Measurements from ENCODE around the gene LILRA6. TPM values are rescaled to one million over a fixed set of nuclear protein-coding genes. Genes with fewer than 3 reads are reported as not detected.
A peak's percentile ranks its signal among the peaks of the same experiment; 100 is the strongest.

Gene LILRA6
- total and polyA plus RNA-seq, 4 donors: 5.3 to 91.7 (median 16.4) TPM

DNA sequence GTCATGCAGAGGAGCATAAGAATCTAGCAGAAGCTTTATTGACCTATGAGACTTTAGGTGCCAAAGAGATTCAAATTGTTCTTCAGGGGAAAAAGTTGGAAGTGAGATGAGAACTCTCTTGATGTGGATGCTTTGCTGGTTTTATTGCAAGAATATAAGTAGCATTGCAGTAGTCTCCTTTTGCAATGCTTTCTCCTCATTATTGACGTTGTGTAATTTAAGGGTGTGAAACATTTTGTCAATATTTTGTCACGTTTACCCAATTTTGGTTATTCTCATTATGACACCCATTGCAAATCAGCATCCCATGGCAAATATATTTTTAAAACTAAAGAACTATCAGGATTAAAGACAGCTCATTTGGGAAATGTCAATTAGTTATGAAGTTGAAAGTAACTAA lies 26.3 kb upstream of the LILRA6 start:
- ATAC-seq (ENCODE audit: insufficient read depth, low FRiP score) (no peak), DNase-seq (no peak)
- no peaks in the 10 kb centered on the region for H3K4me1 ChIP-seq (ENCODE audit: control insufficient read depth in 5 of 5, insufficient read depth in 5 of 5, low read length in 5 of 5)
- H3K27me3 ChIP-seq (ENCODE audit: control insufficient read depth in 3 of 3, insufficient read depth in 3 of 3, low read length in 2 of 3): peaks cover 0 to 9% (median 0%) of the 10 kb centered on the region in 3 donors
- H3K9me3 ChIP-seq (ENCODE audit: control insufficient read depth in 4 of 4, insufficient read depth in 3 of 4, low read length in 3 of 4): no peaks in the 10 kb centered on the region
- H3K27ac ChIP-seq (ENCODE audit: low read depth in 1 of 2, low read length in 1 of 2): no peak overlapping the region
- TF ChIP-seq, protein P1, sequence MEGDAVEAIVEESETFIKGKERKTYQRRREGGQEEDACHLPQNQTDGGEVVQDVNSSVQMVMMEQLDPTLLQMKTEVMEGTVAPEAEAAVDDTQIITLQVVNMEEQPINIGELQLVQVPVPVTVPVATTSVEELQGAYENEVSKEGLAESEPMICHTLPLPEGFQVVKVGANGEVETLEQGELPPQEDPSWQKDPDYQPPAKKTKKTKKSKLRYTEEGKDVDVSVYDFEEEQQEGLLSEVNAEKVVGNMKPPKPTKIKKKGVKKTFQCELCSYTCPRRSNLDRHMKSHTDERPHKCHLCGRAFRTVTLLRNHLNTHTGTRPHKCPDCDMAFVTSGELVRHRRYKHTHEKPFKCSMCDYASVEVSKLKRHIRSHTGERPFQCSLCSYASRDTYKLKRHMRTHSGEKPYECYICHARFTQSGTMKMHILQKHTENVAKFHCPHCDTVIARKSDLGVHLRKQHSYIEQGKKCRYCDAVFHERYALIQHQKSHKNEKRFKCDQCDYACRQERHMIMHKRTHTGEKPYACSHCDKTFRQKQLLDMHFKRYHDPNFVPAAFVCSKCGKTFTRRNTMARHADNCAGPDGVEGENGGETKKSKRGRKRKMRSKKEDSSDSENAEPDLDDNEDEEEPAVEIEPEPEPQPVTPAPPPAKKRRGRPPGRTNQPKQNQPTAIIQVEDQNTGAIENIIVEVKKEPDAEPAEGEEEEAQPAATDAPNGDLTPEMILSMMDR (IDR thresholded peaks at IDR 0.05; ENCODE audit: control extremely low read depth, extremely low read depth): no peak
- WGBS, 2 donors: 25 to 50% methylated on average over 2 of the region's 2 CpGs
- H3K36me3 ChIP-seq (ENCODE audit: control insufficient read depth in 4 of 4, insufficient read depth in 4 of 4, low read length in 4 of 4): no peaks in the 10 kb centered on the region
- no peak overlapping the region for H3K9ac ChIP-seq (ENCODE audit: insufficient read depth in 1 of 2, low read length in 2 of 2)
- H3K4me3 ChIP-seq: no peak overlapping the region

DNA sequence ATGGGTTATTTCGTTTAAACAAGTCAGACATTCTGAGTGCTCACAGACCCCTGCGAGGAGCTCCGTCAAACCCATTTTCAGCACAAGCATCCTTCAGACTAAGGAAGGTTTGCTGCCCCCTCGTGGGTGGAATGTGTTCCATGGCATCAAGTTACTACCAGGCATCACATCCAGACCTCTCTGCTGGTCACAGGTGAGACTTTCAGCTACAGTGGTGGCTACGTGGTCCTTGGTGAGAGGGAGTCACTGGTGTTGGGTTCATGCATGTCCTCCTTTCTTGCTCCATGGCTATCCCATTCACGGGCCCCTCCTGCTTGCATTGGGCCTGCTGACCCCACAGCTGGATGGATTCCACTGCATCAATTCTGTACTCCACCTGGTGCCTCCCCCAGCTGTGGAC lies 23.5 kb upstream of the LILRA6 start:
- H3K27me3 ChIP-seq (ENCODE audit: control insufficient read depth in 3 of 3, insufficient read depth in 3 of 3, low read length in 2 of 3): peaks cover 0 to 3% (median 0%) of the 10 kb centered on the region in 3 donors
- H3K4me1 ChIP-seq (ENCODE audit: control insufficient read depth in 5 of 5, insufficient read depth in 5 of 5, low read length in 5 of 5): no peaks in the 10 kb centered on the region
- DNase-seq: peak; percentile 66 to 86 (median 76)
- no peaks in the 10 kb centered on the region for H3K36me3 ChIP-seq (ENCODE audit: control insufficient read depth in 4 of 4, insufficient read depth in 4 of 4, low read length in 4 of 4)
- 7 to 8% methylated on average over 6 of the region's 6 CpGs for WGBS, 2 donors
- no peak overlapping the region for H3K4me3 ChIP-seq
- no peak overlapping the region for H3K9ac ChIP-seq (ENCODE audit: insufficient read depth in 1 of 2, low read length in 2 of 2)
- H3K27ac ChIP-seq (ENCODE audit: low read depth in 1 of 2, low read length in 1 of 2): no peak overlapping the region
- no peaks in the 10 kb centered on the region for H3K9me3 ChIP-seq (ENCODE audit: control insufficient read depth in 4 of 4, insufficient read depth in 3 of 4, low read length in 3 of 4)
- TF ChIP-seq, protein P1 (IDR thresholded peaks at IDR 0.05; ENCODE audit: control extremely low read depth, extremely low read depth): peak; percentile 61
- ATAC-seq (ENCODE audit: insufficient read depth, low FRiP score): no peak

DNA sequence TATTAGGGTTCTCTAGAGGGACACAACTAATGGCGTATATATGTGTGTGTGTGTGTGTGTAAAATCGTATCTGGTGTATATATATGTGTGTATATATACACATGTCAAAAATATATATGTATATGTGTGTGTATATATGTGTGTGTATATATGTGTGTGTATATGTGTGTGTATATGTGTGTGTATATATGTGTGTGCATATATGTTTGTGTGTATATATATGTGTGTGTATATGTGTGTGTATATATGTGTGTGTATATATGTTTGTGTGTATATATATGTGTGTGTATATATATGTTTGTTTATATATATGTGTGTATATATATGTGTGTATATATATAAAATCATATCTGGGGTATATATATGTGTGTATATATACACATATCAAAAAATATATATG lies 19.9 kb upstream of the LILRA6 start:
- H3K4me3 ChIP-seq: no peak overlapping the region
- no peak overlapping the region for H3K9ac ChIP-seq (ENCODE audit: insufficient read depth in 1 of 2, low read length in 2 of 2)
- TF ChIP-seq, protein P1 (IDR thresholded peaks at IDR 0.05; ENCODE audit: control extremely low read depth, extremely low read depth): no peak
- no peaks in the 10 kb centered on the region for H3K36me3 ChIP-seq (ENCODE audit: control insufficient read depth in 4 of 4, insufficient read depth in 4 of 4, low read length in 4 of 4)
- DNase-seq (no peak), ATAC-seq (ENCODE audit: insufficient read depth, low FRiP score) (no peak)
- 81 to 89% methylated on average over 2 of the region's 2 CpGs for WGBS, 2 donors
- no peaks in the 10 kb centered on the region for H3K9me3 ChIP-seq (ENCODE audit: control insufficient read depth in 4 of 4, insufficient read depth in 3 of 4, low read length in 3 of 4)
- H3K27me3 ChIP-seq (ENCODE audit: control insufficient read depth in 3 of 3, insufficient read depth in 3 of 3, low read length in 2 of 3): peaks cover 0 to 4% (median 0%) of the 10 kb centered on the region in 3 donors
- H3K27ac ChIP-seq (ENCODE audit: low read depth in 1 of 2, low read length in 1 of 2): no peak overlapping the region
- H3K4me1 ChIP-seq (ENCODE audit: control insufficient read depth in 5 of 5, insufficient read depth in 5 of 5, low read length in 5 of 5): no peaks in the 10 kb centered on the region

DNA sequence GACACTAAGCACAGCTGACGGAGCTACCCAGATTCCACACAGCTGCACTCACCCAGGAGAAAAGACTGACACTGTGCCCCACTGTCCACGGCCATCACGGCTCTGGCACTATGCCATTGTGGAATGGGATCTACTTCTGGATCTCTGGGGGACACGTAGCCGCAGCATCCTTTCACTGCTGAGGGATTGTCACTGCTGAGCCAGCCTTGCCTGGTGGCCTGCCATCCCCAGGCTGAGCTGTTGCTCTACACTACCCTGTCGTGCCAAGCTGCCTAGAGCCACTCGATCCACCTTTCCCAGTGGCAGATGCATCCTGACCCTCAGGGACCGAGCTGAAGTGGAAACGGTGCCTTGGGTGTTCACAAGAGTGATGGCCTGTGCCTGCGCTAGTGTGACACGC lies 19.5 kb upstream of the LILRA6 start:
- DNase-seq: no peak
- Histone ChIP-seq H3K27ac (ENCODE audit: low read depth in 1 of 2, low read length in 1 of 2) (no peak overlapping the region), H3K27me3 (ENCODE audit: control insufficient read depth in 3 of 3, insufficient read depth in 3 of 3, low read length in 2 of 3) (peaks cover 0 to 4% (median 0%) of the 10 kb centered on the region in 3 donors), H3K4me1 (ENCODE audit: control insufficient read depth in 5 of 5, insufficient read depth in 5 of 5, low read length in 5 of 5) (no peaks in the 10 kb centered on the region), H3K9ac (ENCODE audit: insufficient read depth in 1 of 2, low read length in 2 of 2) (no peak overlapping the region), H3K36me3 (ENCODE audit: control insufficient read depth in 4 of 4, insufficient read depth in 4 of 4, low read length in 4 of 4) (no peaks in the 10 kb centered on the region), H3K4me3 (no peak overlapping the region), H3K9me3 (ENCODE audit: control insufficient read depth in 4 of 4, insufficient read depth in 3 of 4, low read length in 3 of 4) (no peaks in the 10 kb centered on the region)
- no peak for ATAC-seq (ENCODE audit: insufficient read depth, low FRiP score)
- TF ChIP-seq, protein P1 (IDR thresholded peaks at IDR 0.05; ENCODE audit: control extremely low read depth, extremely low read depth): no peak
- 78 to 84% methylated on average over 11 of the region's 11 CpGs for WGBS, 2 donors
